HG03135 (cell line): ENCODE measurements around the gene PTGER4.
"Not testable (repeated sequence)": the region's sequence is repeated elsewhere in the genome, so short reads cannot be mapped to it uniquely, and the experiment has no call there.

Experiments
- ATAC-seq: cut with Tn5 transposase; IDR thresholded peaks from one replicate; pipeline ENCODE4 v1.9.1; 2021; ENCODE audit warnings: mild to moderate bottlenecking, moderate library complexity; ENCODE audit not compliant: unreplicated experiment

Gene PTGER4

GRCh38 chr5:40688996-40689395 is 9.3 kb downstream of the PTGER4 start:
- no peak for ATAC-seq

GRCh38 chr5:40689438-40689837 is 9.7 kb downstream of the PTGER4 start:
- no peak for ATAC-seq

GRCh38 chr5:40690267-40690666 is 10.6 kb downstream of the PTGER4 start:
- ATAC-seq: no peak

GRCh38 chr5:40691894-40692293 is 12.2 kb downstream of the PTGER4 start:
- no peak for ATAC-seq

GRCh38 chr5:40694433-40694832 is 14.7 kb downstream of the PTGER4 start:
- no peak for ATAC-seq

- ATAC-seq: no peak
Observed at GRCh38 chr5:40700116-40700782, 20.5 kb downstream of the PTGER4 start.

- ATAC-seq: not testable (repeated sequence)
Observed at GRCh38 chr5:40702027-40702426, 22.3 kb downstream of the PTGER4 start.

- ATAC-seq: not testable (repeated sequence)
Observed at GRCh38 chr5:40705484-40705883, 25.8 kb downstream of the PTGER4 start.

- not testable (repeated sequence) for ATAC-seq
Observed at GRCh38 chr5:40710575-40710974, 30.9 kb downstream of the PTGER4 start.

- no peak for ATAC-seq
Observed at GRCh38 chr5:40714001-40714400, 34.3 kb downstream of the PTGER4 start.

- ATAC-seq: no peak
Observed at GRCh38 chr5:40716000-40716399, 36.3 kb downstream of the PTGER4 start.

GRCh38 chr5:40716590-40716989 is 36.9 kb downstream of the PTGER4 start:
- ATAC-seq: no peak

GRCh38 chr5:40717281-40717680 is 37.6 kb downstream of the PTGER4 start:
- no peak for ATAC-seq

GRCh38 chr5:40720069-40720468 is 40.4 kb downstream of the PTGER4 start:
- ATAC-seq: no peak

GRCh38 chr5:40722497-40722911 is 42.8 kb downstream of the PTGER4 start:
- ATAC-seq: not testable (repeated sequence)

GRCh38 chr5:40733434-40733833 is 53.7 kb downstream of the PTGER4 start:
- no peak for ATAC-seq

GRCh38 chr5:40733879-40734563 is 54.3 kb downstream of the PTGER4 start:
- no peak for ATAC-seq

GRCh38 chr5:40734986-40735385 is 55.3 kb downstream of the PTGER4 start:
- ATAC-seq: no peak

GRCh38 chr5:40735609-40736008 is 55.9 kb downstream of the PTGER4 start:
- ATAC-seq: no peak

GRCh38 chr5:40736103-40736875 is 56.6 kb downstream of the PTGER4 start:
- ATAC-seq: no peak

GRCh38 chr5:40738502-40738901 is 58.8 kb downstream of the PTGER4 start:
- ATAC-seq: no peak
